AG04449 (cell line): ENCODE measurements around the gene TMEM94.

Experiments
- CTCF ChIA-PET: fragments of 350-600 bp; formaldehyde crosslinking; extraction: SDS; loops from one replicate; lab custom pipeline; 2021; ENCODE audit warnings: antibody characterized with exemption; lab: Yijun Ruan, JAX
- POLR2A ChIA-PET: fragments of 400-600, 350-600 bp; formaldehyde crosslinking; extraction: SDS; loops from one replicate; lab custom pipeline; 2020; ENCODE audit warnings: antibody characterized with exemption, inconsistent platforms; lab: Yijun Ruan, JAX
- DNase-seq: peaks from one replicate; pipeline ENCODE4 v3.0.0-alpha.2; 2010; ENCODE audit warnings: low read depth, low spot score
- H3K4me3 ChIP-seq: 2 replicates; pipeline ENCODE4 v1.5.1; 2011; ENCODE audit warnings: low read depth, mild to moderate bottlenecking, control low read depth, low read length
- CTCF ChIP-seq: IDR thresholded peaks from one replicate; pipeline ENCODE4 v1.5.1; 2011; ENCODE audit warnings: mild to moderate bottlenecking, moderate library complexity, low read length, control low read depth, inconsistent platforms; ENCODE audit not compliant: insufficient read depth; ENCODE audit errors: missing control alignments

The TMEM94 gene

GRCh38 chr17:75535871-75536270 is 79.4 kb downstream of the TMEM94 start:
- ChIA-PET CTCF (no interaction called here), POLR2A (no interaction called here)
- no peak for TF ChIP-seq CTCF
- no peak for DNase-seq
- H3K4me3 ChIP-seq = no peak overlapping the region

- no peak overlapping the region for H3K4me3 ChIP-seq
- TF ChIP-seq CTCF = no peak
- POLR2A ChIA-PET = no interaction called here
- no peak for DNase-seq
- CTCF ChIA-PET = no interaction called here
Measured at GRCh38 chr17:75536366-75536765, 79.9 kb downstream of the TMEM94 start.

- ChIA-PET POLR2A (no interaction called here), CTCF (interaction anchor here (1.2 kb wide), 1 partner anchor 13 kb away, joined by 3 read pairs; no protein-coding TSS in a partner anchor)
- no peak for DNase-seq
- no peak overlapping the region for H3K4me3 ChIP-seq
- TF ChIP-seq CTCF = no peak
Measured at GRCh38 chr17:75539967-75540729, 83.7 kb downstream of the TMEM94 start.

GRCh38 chr17:75540923-75541503 is 84.6 kb downstream of the TMEM94 start:
- ChIA-PET CTCF (no interaction called here), POLR2A (no interaction called here)
- DNase-seq = no peak

GRCh38 chr17:75542229-75542628 is 85.8 kb downstream of the TMEM94 start:
- ChIA-PET POLR2A (no interaction called here), CTCF (interaction anchor here (0.6 to 1.3 kb wide), 4 partner anchors 15 to 241 kb away, joined by 3 to 4 read pairs (median 3); partner anchors contain the start of gene SMIM5)
- no peak for DNase-seq
- no peak for TF ChIP-seq CTCF
- no peak overlapping the region for H3K4me3 ChIP-seq

More at GRCh38 chr17:75540923-75541503, 84.6 kb downstream of the TMEM94 start:
- H3K4me3 ChIP-seq = no peak overlapping the region
- TF ChIP-seq CTCF = no peak

GRCh38 chr17:75542728-75543336 is 86.4 kb downstream of the TMEM94 start:
- POLR2A ChIA-PET = no interaction called here
- no peak for TF ChIP-seq CTCF

More at GRCh38 chr17:75542728-75543336, 86.4 kb downstream of the TMEM94 start:
- no peak for DNase-seq
- CTCF ChIA-PET = interaction anchor here (0.9 to 1.3 kb wide), 3 partner anchors 15 to 207 kb away, joined by 3 to 4 read pairs (median 3); partner anchors contain the start of gene SMIM5
- H3K4me3 ChIP-seq = no peak overlapping the region
